Measurements from ENCODE around the gene JAM3. TPM values are rescaled to one million over a fixed set of nuclear protein-coding genes. Genes with fewer than 3 reads are reported as not detected.

The JAM3 gene
- total RNA-seq, 1 donor from 2014 or later, result 17.6 TPM

- ATAC-seq (ENCODE audit: low read depth) (no peak), DNase-seq (no peak)
- Mint-ChIP-seq H3K36me3 (ENCODE audit: low read depth) (peaks cover 2% of the 10 kb centered on the region), H3K27me3 (peaks cover 4% of the 10 kb centered on the region), H3K4me1 (peaks cover 55% of the 10 kb centered on the region), H3K27ac (no peak overlapping the region), H3K4me3 (peak overlapping the region; percentile 41), H3K9me3 (no peaks in the 10 kb centered on the region)
- CTCF ChIA-PET, result interaction anchor here (0.7 to 1.5 kb wide), 2 partner anchors 20 to 147 kb away, joined by 3 to 8 read pairs; no protein-coding TSS in a partner anchor
- no peak for TF ChIP-seq CTCF (IDR thresholded peaks at IDR 0.05)
- POLR2A ChIA-PET, result no interaction called here
- intact Hi-C loops (cut with micrococcal nuclease), result no loop called here
These were observed 1.5 kb downstream of the JAM3 start for GRCh38 chr11:134070342-134070845.

GRCh38 chr11:134071306-134071705 lies 2.4 kb downstream of the JAM3 start:
- Mint-ChIP-seq H3K27ac (no peak overlapping the region), H3K4me3 (no peak overlapping the region), H3K4me1 (peaks cover 55% of the 10 kb centered on the region), H3K9me3 (no peaks in the 10 kb centered on the region), H3K36me3 (ENCODE audit: low read depth) (peaks cover 2% of the 10 kb centered on the region), H3K27me3 (no peaks in the 10 kb centered on the region)
- CTCF ChIA-PET, result interaction anchor here (0.7 to 2.5 kb wide), 3 partner anchors 20 to 148 kb away, joined by 3 to 9 read pairs (median 8); no protein-coding TSS in a partner anchor
- no peak for TF ChIP-seq CTCF (IDR thresholded peaks at IDR 0.05)
- POLR2A ChIA-PET, result no interaction called here
- intact Hi-C loops (cut with micrococcal nuclease), result no loop called here
- ATAC-seq (ENCODE audit: low read depth), result no peak
- no peak for DNase-seq

- DNase-seq, result no peak
- TF ChIP-seq CTCF (IDR thresholded peaks at IDR 0.05), result no peak
- intact Hi-C loops (cut with micrococcal nuclease), result no loop called here
- ChIA-PET CTCF (interaction anchor here (1.0 to 2.5 kb wide), 2 partner anchors 21 to 65 kb away, joined by 3 to 9 read pairs; no protein-coding TSS in a partner anchor), POLR2A (no interaction called here)
- H3K4me1 Mint-ChIP-seq, result peaks cover 55% of the 10 kb centered on the region
- H3K36me3 Mint-ChIP-seq (ENCODE audit: low read depth), result peaks cover 2% of the 10 kb centered on the region
- no peaks in the 10 kb centered on the region for H3K9me3 Mint-ChIP-seq
- H3K27me3 Mint-ChIP-seq, result no peaks in the 10 kb centered on the region
- H3K27ac Mint-ChIP-seq, result no peak overlapping the region
- no peak overlapping the region for H3K4me3 Mint-ChIP-seq
- no peak for ATAC-seq (ENCODE audit: low read depth)
These were observed 3.0 kb downstream of the JAM3 start for GRCh38 chr11:134071766-134072402.

GRCh38 chr11:134072844-134073243 lies 4.0 kb downstream of the JAM3 start:
- H3K9me3 Mint-ChIP-seq, result no peaks in the 10 kb centered on the region
- H3K27ac Mint-ChIP-seq, result peak overlapping the region; percentile 63
- DNase-seq (no peak), ATAC-seq (ENCODE audit: low read depth) (peak; percentile 2)
- intact Hi-C loops (cut with micrococcal nuclease), result no loop called here
- peaks cover 2% of the 10 kb centered on the region for H3K36me3 Mint-ChIP-seq (ENCODE audit: low read depth)
- TF ChIP-seq CTCF (IDR thresholded peaks at IDR 0.05), result no peak
- H3K4me1 Mint-ChIP-seq, result peaks cover 55% of the 10 kb centered on the region
- peak overlapping the region; percentile 24 for H3K4me3 Mint-ChIP-seq
- H3K27me3 Mint-ChIP-seq, result no peaks in the 10 kb centered on the region
- ChIA-PET POLR2A (interaction anchor here (0.7 kb wide), 1 partner anchor 151 kb away, joined by 5 read pairs; the partner anchor contains the start of gene NCAPD3), CTCF (interaction anchor here (1.0 to 2.5 kb wide), 2 partner anchors 22 to 64 kb away, joined by 3 to 9 read pairs; no protein-coding TSS in a partner anchor)

- Mint-ChIP-seq H3K4me3 (no peak overlapping the region), H3K4me1 (peaks cover 51% of the 10 kb centered on the region), H3K9me3 (no peaks in the 10 kb centered on the region), H3K27ac (no peak overlapping the region), H3K36me3 (ENCODE audit: low read depth) (peaks cover 4% of the 10 kb centered on the region), H3K27me3 (no peaks in the 10 kb centered on the region)
- DNase-seq (no peak), ATAC-seq (ENCODE audit: low read depth) (no peak)
- POLR2A ChIA-PET, result no interaction called here
- CTCF ChIA-PET, result interaction anchor here (1.0 kb wide), 1 partner anchor 37 kb away, joined by 3 read pairs; no protein-coding TSS in a partner anchor
- no peak for TF ChIP-seq CTCF (IDR thresholded peaks at IDR 0.05)
- intact Hi-C loops (cut with micrococcal nuclease), result no loop called here
These were observed 5.5 kb downstream of the JAM3 start for GRCh38 chr11:134074346-134074745.

Measured in activated B cell treated with CpG ODN at 0.5 μM for 24 hours (primary cell).